ENCODE data around the gene PPIP5K2.
"Not testable (repeated sequence)": the region's sequence is repeated elsewhere in the genome, so short reads cannot be mapped to it uniquely, and the experiment has no call there.

The PPIP5K2 gene

DNA sequence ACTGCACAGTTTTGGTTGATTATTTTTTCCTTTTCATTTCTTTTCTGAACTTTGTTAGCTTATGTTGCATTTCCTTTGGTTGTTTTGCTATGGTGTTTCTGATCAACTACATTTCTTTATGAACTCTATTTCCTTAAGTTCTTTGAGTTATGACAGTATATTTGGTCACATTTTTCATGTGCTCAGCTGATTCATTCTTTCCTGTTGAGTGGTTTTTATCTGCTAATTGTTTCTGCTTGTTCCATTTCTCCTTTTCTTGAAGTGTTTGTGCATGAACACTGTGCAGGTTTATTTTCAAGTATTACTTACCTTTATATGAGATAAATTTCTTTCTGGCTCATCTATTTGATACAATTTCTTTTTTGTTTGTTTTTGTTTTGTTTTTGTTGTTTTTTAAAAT is 87.6 kb downstream of the PPIP5K2 start:
- no peak for DNase-seq (ENCODE audit: low read depth, low spot score)

DNA sequence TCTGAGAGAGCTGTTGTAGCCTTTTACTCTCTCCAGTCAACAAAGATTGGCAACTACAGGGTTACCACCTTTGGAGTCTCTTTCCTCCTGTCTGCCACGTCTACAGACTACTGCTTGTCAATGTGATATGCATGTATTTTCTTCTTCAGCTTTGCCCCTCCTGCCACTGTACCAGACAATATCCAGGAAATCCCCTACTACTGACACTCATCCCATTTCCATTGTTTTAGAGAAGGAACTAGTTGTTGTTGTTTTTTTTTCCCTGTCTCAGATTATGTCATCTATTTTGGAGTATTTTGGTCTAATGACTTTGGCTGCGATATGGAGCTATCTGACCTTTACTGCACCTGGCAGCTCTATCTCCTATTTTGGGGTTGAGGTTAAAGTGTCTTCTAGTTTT is 88.4 kb downstream of the PPIP5K2 start:
- DNase-seq (ENCODE audit: low read depth, low spot score): no peak

DNA sequence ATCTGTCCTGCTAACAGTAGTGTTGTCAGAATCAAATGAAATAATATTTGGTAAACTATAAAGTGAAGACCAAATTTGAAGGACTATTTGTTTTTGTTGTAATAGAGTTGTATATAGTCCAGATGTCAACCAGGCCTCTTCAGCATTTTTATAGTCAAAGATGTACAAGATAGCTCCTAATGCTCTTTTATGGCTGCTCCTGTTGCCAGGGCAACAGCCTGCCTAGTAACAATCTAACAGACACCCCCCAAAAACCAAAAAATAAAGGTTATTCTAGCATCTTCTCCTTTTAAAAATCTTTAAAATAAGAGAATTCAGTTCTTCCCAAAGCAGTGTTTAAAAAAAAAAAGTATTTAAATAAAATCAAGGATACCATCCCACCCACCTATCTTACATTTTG is 89.0 kb downstream of the PPIP5K2 start:
- DNase-seq (ENCODE audit: low read depth, low spot score): no peak

DNA sequence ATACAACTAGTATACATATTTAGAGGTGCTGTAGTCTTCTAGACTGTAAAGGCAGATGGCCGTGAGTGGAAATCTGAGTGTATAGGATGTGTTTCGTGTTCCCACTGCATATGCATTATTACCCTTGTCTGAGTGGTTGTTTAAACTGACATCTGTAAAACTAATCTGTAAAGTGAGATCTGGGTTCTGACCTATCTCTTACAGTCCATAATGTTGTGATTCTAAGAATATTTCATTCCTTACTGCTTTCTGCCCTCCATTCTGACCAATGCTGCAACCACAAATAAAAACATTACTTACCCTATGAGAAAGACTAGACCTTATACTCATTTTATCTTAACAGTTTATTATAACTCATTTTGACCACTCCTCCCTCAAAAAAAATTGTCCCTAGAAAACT is 90.9 kb downstream of the PPIP5K2 start:
- DNase-seq (ENCODE audit: low read depth, low spot score): no peak

DNA sequence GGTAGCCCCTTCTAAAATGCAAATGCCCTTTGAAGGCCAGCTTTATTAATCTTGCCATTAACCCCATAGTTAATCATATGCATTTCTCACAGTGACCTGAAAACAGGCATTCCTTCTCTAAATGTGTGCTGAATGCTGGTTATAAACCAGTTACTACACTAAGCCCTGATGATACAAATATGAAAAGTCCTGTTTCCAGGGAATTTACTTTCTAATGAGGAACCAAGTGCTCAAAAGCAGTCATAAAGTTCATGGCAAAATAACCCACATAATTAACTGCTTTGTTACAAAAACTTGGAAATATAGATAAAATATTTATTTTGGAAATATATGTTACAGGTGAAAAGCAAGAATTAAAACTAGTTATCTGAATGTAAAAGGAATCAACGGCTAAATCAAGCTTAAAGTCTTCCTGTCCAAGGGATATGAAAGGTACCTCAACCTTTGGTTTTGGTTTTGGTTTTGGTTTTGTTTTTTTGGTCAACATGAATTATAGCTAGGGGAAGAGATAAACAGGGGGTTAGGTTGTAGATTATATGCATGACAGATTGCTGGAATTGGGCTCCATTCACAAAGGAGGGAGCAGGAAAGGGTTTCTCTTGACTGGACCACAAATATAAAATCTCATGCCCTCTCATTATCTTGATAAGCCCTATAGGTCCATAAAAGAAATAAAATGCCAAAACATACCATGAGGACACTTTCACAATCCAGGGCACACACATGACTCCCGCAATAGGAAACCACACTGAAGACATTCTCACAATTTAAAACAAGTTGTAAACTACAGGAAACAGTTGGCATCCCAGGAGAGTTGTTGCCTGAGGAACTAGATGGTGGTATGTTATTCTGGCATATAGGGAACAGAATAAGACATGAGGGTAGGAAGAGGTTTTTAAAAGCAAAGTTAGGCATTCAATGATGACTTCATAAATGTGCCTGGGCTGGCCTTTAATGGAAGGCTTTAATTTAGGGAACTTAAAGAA is 91.8 kb downstream of the PPIP5K2 start:
- DNase-seq (ENCODE audit: low read depth, low spot score): no peak

DNA sequence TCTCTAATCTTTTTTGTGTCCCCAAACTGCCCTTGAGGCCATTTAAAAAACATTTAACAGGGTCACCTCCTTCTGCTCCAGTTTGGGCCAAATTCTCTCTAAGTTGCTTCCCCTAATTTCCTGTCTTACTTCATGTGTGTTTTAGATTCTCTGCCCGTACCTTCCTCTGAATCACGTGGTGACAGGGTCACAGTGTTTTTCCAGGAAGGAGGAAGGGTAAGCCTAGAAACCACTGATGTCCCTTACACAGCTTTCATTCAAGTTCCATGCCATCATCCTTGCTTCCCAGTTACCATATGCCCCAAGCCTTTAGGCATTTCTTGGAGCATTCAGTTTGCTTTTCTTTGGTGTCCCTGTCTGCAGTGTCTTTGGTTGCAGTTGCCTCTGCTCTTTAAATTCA is 96.0 kb downstream of the PPIP5K2 start:
- no peak for DNase-seq (ENCODE audit: low read depth, low spot score)

DNA sequence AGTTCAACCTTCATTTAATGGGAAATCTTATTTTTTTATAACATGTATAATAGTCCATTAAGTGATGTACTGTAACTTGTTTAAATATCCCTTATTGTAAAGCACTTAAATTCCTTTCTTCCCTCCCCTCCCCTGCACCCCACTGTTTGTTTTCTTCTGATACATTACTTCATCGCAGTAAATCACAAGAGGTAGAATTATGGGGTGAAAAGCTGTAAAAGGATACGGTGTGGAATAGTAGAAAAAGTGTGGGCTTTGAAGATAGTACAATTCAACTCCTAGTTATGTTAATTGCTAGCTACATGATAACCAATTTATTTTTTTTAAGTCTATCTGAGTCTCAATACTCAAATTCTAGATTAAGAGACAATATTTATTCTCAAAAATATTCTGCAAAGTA is 96.6 kb downstream of the PPIP5K2 start:
- DNase-seq (ENCODE audit: low read depth, low spot score): no peak

DNA sequence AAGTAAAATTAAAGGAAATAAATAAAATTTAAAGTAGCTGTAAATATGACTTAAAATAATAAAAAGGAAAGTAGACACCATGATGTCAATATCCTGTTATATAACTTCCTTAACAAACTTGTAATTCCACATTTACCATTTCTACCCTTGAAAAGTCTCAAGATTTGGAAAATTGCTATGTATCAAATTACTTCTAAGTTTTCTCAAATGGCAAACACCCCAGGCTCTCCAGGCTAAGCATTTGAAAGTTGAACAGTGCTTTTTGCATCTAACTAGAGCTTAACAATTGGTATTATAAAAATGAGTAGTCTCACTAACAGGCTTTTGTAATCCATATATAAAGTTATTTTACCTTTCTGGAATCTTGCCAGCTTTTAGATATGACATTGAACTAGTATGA is 97.0 kb downstream of the PPIP5K2 start:
- DNase-seq (ENCODE audit: low read depth, low spot score): no peak

DNA sequence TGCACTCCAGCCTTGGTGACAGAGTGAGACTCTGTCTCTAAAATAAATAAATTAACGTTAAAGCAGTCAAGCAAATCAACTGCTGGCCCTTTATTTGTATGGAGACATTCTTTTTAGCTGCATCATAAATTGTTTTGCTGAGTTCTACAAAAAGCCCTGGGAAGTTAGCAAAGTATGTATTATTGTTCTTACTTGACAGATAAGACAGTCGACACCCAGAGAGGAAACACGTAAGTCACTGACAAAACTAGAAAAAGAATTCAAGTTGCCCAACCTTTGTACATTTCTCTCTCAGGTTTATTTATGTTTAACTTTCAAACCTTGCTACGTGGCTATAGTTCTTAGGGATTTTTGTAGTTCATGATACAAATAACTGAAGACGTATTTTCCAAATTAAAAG is 98.1 kb downstream of the PPIP5K2 start:
- DNase-seq (ENCODE audit: low read depth, low spot score): peak; percentile 77

DNA sequence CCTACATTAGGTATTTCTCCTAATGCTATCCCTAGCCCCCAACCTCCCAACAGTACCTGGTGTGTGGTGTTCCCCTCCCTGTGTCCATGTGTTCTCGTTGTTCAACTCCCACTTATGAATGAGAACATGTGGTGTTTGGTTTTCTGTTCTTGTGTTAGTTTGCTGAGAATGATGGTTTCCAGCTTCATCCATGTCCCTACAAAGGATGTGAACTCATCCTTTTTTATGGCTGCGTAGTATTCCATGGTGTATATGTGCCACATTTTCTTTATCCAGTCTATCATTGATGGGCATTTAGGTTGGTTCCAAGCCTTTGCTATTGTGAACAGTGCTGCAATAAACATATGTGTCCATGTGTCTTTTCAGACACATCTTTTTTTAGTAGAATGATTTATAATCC is 99.0 kb downstream of the PPIP5K2 start:
- not testable (repeated sequence) for DNase-seq (ENCODE audit: low read depth, low spot score)

DNA sequence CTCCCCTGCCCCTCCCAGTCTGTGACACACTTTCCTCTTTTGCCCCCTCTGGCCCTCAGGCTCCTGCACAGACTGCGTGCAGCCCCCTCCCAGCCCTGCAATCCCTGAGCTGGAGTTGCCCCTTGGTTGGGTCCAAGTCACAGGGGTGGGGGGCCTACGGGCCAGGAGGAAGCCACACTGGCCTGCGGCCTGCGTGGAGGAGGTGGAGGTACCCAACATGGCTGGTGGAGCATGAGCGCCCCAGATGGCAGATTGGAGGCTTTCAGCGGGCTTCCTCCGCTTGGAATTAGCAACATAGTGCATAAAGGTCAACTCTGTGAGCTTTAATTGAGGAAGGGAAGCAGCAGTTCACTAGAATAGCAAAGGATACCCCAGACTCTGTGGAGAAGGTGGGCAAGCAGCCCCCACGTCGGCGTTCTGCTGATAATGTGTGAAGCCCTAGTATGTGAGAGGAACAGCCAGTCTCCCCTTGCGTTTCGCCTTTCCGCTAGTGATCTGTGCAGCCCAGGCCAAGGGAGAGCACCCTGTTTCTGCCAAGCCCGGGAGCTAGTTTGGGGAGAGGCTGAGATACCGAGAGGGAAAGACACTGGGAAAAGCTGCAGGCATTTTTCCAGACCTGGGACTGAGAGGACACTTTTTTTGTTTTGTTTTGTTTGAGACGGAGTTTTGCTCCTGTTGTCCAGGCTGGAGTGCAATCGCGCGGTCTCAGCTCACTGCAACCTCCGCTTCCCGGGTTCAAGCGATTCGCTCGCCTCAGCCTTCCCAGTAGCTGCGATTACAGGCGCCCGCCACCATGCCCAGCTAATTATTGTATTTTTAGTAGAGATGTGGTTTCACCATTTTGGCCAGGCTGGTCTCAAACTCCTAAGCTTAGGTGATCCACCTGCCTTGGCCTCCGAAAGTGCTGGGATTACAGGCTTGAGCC is 103.2 kb downstream of the PPIP5K2 start:
- no peak for DNase-seq (ENCODE audit: low read depth, low spot score)

DNA sequence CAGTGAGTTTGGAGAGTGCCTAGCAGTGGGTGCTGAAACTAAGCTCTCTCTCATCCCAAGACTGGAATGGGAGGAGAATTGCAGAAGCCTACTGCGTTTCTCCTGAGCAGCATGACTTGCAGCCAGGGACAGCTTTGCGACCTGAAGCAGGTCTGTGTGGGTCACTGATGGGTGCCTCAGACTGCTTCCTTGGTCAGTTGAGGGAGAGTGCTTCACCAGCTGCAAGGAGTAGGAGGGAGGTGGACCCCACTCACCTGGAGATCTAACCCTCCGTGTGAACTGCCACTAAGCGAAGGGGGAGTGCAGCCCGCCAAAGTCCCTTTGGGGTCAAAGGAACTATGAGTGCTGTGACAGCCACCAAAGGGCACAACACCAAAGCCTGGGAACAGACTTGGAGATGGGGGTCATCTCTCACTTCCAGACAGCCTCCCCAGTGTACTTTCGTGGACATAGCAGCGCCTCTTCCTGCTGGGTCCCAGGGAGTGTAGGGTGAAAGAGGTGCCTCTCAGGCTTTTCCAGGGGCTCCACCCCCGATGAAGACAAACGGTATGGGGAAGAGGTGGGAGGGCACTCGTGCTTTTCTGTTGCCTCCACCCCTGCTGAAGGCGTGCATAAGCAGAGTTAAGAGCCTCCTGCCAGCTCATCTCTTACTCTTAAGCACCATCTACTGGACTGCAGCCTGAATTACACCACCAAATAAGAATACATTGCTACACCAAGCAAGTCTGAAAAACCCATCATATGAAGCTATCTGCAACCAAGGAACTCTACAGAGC is 104.2 kb downstream of the PPIP5K2 start:
- DNase-seq (ENCODE audit: low read depth, low spot score): peak; percentile 73

DNA sequence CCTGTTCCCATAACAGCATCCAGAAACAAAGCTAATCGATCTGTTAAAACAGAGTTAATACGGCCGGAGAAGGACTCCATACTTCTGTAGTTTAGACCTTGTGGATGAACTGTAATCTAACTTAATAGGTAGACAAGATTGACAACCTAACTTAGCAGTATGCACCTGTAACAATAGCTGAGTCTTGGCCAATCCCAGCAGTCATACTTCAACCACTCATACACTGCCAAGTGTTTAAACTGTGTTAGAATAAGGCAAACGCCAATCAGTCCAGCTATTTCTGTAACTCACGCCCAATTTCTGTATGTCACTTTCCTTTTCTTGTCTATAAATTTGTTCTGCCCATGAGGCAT is 104.8 kb downstream of the PPIP5K2 start:
- no peak for DNase-seq (ENCODE audit: low read depth, low spot score)

DNA sequence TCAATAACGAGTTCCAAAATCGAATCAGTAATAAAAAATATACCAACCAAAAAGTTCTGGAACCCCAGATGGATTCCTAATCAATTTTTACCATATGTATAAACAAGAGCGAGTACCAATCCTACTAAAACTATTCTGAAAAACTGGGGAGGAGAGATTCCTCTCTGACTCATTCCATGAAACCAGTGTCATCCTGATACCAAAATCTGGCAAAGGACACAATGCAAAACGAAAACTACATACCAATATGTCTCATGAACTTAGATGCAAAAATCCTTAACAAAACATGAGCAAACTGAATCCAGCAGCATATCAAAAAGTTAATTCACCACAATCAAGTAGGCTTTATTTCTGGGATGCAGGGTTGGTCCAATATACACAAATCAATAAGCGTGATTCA is 108.0 kb downstream of the PPIP5K2 start:
- DNase-seq (ENCODE audit: low read depth, low spot score): no peak

DNA sequence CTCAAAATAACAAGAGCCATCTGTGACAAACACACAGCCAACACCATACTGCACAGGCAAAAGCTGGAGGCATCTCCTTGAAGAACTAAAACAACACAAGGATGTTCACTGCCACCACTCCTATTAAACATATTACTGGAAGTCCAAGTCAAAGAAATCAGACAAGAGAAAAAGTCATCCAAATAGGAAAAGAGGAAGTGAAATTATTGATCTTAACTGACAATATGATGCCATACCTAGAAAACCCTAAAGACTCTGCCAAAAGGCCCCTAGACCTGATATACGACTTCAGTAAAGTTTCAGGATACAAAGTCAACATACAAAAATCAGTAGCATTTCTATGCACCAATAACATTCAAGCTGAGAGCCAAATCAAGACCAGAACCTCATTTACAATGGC is 108.5 kb downstream of the PPIP5K2 start:
- no peak for DNase-seq (ENCODE audit: low read depth, low spot score)

DNA sequence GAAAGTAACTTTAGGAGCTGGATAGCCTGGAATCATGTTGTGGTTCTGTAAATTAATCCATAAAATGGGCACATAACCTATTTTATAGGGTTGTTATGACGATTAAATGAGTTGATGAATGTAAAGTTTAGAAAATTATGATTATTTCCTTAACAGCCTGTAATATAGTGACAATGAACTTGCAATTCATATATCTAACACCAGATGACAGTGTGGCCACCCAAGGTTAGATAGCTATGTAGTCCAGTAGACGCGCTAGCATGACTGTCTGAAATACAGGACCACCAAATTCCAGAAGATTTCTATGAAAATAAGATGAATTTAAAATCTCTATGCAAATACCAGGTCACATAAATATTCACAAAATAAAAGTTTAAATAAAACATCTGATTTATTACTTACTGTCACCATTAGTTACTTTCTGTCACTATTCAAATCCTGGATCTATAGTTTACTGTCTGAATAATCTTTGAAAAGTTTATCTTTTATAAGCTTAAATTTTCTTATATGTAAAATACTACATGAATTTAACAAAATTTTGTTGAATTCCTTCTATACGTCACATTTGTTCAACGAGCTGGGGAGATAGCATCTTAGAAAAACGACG is 112.4 kb downstream of the PPIP5K2 start:
- peak; percentile 60 for DNase-seq (ENCODE audit: low read depth, low spot score)

DNA sequence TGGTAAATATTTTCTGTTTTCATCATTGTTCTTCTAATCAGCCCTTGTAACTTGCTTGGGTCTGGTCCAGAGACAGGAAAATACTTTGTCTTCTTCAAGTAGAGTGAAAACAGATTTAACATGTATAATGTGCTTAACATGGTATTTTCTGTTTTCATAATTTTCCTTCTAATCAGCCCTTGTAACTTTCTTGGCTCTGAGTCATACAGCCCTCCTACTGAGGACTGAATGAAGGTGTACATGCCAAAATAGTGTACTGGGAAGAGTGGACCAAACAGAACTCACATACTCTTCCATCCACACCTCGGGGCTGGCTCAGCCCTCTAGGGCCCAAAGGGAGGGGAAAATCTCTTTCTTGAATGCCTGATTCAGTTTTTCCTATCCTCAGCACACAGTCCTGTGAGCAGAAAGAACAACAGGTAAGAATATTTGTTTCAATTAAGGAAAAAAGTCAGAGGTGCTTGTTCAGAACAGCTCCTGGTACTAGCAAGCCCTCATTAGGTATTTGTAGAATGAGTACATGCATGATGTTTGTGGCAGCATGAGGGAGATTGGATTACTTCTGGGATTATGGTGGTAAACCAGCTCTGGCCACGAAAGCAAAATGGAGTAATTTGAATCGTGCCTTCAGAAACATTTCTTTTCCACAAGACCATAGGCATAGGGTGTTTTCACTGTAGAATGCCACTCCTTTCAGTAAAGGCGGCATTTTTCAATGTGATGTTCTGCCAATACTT is 114.3 kb downstream of the PPIP5K2 start:
- DNase-seq (ENCODE audit: low read depth, low spot score): peak; percentile 49

DNA sequence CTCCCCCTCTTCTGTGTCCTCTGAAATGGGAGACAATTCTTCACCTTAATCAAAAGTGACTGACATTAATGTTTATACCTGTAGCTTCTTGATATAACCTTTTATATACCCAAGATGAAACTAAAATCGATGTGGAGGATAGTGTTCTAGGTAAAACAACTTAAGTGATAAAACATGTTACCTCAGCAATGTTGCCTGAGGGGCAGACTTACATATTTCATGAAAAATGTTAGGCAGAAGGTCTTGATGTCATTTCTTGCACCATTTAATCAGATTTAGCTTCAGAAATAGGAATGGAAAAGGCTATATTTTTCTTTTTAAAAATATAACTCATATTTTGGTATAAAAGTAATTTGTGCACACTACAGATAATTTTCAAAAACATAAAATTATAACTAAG is 115.8 kb downstream of the PPIP5K2 start:
- no peak for DNase-seq (ENCODE audit: low read depth, low spot score)

DNA sequence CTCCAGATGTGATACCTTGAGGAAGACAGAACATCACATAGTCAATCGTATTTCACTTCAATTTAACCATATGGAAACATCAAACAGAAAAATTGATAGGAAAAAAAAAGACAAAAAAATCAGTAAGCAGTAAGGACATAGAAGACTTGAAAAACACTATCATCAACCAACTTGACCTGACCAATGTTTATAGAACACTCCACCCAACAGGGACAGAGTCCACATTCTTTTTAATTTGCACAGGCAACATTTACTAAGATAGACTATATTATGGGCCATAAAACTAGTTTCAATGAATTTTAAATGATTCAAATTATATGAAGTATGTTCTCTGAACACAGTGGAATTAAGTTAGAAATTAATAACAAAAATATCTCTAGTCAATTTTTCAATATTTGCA is 117.7 kb downstream of the PPIP5K2 start:
- no peak for DNase-seq (ENCODE audit: low read depth, low spot score)

DNA sequence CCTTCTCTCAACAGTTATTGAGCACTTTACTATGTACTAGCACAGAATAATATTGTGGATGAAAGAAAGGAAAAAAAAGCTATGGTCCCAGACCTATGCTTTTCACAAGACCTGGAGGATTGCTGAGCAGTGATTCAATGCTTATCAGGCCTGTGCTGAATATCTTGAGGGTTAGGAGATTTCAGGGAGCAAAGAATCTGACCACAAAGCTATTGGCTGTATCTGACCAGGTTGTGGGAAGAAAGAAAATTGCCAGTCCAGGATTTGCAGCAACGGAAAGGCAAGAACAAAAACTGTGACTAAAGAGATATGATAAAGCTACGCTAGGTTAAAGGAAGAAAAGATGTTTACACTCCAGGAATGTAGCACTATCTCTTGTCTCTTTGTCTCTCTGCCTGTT is 123.6 kb downstream of the PPIP5K2 start:
- peak; percentile 86 for DNase-seq (ENCODE audit: low read depth, low spot score)

DNA sequence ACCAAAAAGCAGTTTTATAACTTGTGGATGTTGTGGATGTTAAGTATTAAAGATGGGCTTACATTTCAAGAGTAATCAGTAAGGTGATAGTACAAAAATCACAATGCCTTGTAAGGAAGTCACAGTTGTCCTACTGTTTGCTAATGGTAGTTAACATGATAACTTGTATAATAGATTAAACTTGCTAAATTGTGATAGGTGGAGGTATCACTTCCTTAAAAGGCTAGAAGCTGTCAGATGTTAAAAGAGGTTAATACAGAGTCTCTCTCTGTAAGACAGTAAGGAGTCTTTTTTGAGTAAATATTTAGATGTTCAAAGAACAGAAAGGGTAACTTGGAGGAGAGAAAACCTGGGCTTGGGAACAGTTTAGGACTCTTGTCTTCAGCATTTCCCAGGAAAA is 124.3 kb downstream of the PPIP5K2 start:
- DNase-seq (ENCODE audit: low read depth, low spot score): peak; percentile 11
